ENCODE results near the gene ZNF598. TPM values are rescaled to one million over a fixed set of nuclear protein-coding genes. Genes with fewer than 3 reads are reported as not detected.

ZNF598 gene
- total and polyA plus RNA-seq, 2 of the 13 experiments (the other 11 are each of a cell fraction or from before 2014, with no cell fraction given), result 13.5 to 14.2 TPM

DNA sequence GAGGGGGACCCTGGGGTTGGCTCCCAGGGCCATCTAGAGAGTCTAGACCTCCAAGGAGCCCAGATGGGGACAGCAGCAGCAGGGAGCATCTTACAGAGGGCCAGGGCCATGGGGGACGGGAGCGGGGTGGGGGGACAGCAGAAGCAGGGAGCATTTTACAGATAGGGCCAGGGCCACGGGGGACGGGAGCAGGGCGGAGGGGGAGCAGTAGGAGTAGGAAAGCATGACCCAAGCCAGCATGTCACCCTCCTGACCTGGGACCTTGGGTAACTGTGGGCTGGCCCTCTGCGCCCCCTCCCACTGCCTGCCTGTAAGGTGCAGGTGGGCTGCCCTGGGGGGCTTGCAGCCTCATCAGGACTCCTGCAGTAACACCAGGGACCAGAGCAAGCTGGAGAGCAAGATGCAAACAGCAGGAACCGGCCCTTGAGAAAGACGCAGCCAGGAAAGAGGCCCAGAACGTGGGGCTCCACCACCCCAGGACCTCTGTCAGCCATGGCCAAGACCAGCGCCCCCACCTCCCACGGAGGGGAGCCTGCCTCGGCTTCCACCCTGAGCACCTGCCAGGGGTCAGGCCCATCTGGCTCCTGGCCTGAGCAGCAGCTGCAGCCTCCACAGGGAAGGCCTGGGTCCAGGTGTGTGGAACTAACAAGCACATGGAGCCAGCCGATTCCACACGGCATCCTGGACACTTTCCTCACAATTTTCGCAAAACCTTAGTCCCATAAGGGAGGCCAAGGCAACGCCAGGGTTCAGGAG lies 2.4 kb downstream of the ZNF598 start:
- ChIA-PET POLR2A (interaction anchor here (1.0 to 2.1 kb wide), 6 partner anchors 17 to 243 kb away, joined by 3 to 16 read pairs (median 6); partner anchors contain the start of genes RPS2 and TRAF7), CTCF (ENCODE audit: low intra/inter-chr PET ratio, low total read pairs) (no interaction called here)
- Histone ChIP-seq H3K36me3 (replicated peaks in 1 of 2; ENCODE audit: control insufficient read depth in 1 of 2, insufficient read depth in 2 of 2, low read length in 2 of 2) (peaks cover 4 to 12% of the 10 kb centered on the region in 2 experiments; a peak in 2 of 5 replicates), H3K27ac (ENCODE audit: extremely low read length, insufficient read depth, low read length) (no peak overlapping the region), H2AFZ (ENCODE audit: low read length) (no peak overlapping the region), H3K27me3 (ENCODE audit: control insufficient read depth in 1 of 2, insufficient read depth in 2 of 2, low read length in 2 of 2) (no peaks in the 10 kb centered on the region), H3K9me3 (ENCODE audit: low read length) (no peaks in the 10 kb centered on the region), H3K9ac (ENCODE audit: insufficient read depth, low read depth, low read length) (peak overlapping the region; percentile 93; the same call in 1 of the 2 replicates), H3K4me1 (ENCODE audit: insufficient read depth, low read length) (peaks cover 66% of the 10 kb centered on the region), H3K4me3 (replicated peaks in 1 of 3; ENCODE audit: insufficient read depth in 1 of 3, low read depth in 2 of 3, low read length in 3 of 3) (peak overlapping the region in 2 of 3 experiments; percentile 76 to 79; a peak in 5 of 6 replicates), H4K20me1 (ENCODE audit: insufficient read depth, low read length) (peaks cover 18% of the 10 kb centered on the region; the same call in 1 of the 2 replicates), H3K4me2 (ENCODE audit: low read depth, low read length) (peak overlapping the region; percentile 83), H3K79me2 (ENCODE audit: insufficient read depth, low read length) (peaks cover 52% of the 10 kb centered on the region)
- intact Hi-C loops (cut with micrococcal nuclease; ENCODE audit: unreplicated experiment) (no loop called here), in situ Hi-C loops (cut with HindIII; ENCODE audit: extremely low pct_ligation_motif_present, low pct_unique_long_range_greater_than_20kb) (no loop called here)
- BruUV-seq (replicated peaks), result no TSS peak
- FAIRE-seq, result no peak
- no peak for TF ChIP-seq ZFY (CRISPR knock-in tag; IDR thresholded peaks at IDR 0.05)
- no peak for TF ChIP-seq MAFF (IDR thresholded peaks at IDR 0.05; ENCODE audit: low read depth, low read length)
- TF ChIP-seq RBFOX2 (IDR thresholded peaks at IDR 0.05; ENCODE audit: low read depth, low read length), result 0 out of 2 replicates have a peak, but pooled peaks have one; percentile 30
- TF ChIP-seq, protein P1, sequence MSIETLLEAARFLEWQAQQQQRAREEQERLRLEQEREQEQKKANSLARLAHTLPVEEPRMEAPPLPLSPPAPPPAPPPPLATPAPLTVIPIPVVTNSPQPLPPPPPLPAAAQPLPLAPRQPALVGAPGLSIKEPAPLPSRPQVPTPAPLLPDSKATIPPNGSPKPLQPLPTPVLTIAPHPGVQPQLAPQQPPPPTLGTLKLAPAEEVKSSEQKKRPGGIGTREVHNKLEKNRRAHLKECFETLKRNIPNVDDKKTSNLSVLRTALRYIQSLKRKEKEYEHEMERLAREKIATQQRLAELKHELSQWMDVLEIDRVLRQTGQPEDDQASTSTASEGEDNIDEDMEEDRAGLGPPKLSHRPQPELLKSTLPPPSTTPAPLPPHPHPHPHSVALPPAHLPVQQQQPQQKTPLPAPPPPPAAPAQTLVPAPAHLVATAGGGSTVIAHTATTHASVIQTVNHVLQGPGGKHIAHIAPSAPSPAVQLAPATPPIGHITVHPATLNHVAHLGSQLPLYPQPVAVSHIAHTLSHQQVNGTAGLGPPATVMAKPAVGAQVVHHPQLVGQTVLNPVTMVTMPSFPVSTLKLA (IDR thresholded peaks at IDR 0.05), result peak; percentile 71
- ATAC-seq, result no peak
- WGBS (ENCODE audit: low lambda C conversion rate), result 88% methylated on average over 9 of the region's 16 CpGs
- DNase-seq (ENCODE audit: low spot score), result no peak

DNA sequence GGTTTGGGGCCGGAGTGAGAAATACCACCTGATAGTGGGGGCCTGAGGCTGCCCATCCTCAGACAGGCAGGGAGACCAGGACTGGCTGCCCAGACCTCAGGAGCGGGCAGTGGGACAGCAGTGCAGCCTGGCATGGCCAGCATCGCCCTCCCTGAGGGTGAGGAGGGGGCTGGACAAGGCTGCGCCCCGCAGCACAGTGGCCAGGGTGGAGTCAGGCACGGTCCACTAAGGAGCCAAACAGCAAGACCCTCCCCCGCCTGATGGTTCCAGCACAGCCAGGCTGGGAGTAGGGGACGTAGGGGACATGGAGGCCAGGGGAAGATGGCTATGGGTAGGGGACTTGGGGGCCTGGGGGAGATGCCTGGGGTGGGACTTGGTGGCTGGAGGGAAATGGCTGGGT lies 3.3 kb downstream of the ZNF598 start:
- H3K27me3 ChIP-seq (ENCODE audit: control insufficient read depth in 1 of 2, insufficient read depth in 2 of 2, low read length in 2 of 2), result no peaks in the 10 kb centered on the region
- no peak overlapping the region for H3K4me2 ChIP-seq (ENCODE audit: low read depth, low read length)
- intact Hi-C loops (cut with micrococcal nuclease; ENCODE audit: unreplicated experiment) (no loop called here), in situ Hi-C loops (cut with HindIII; ENCODE audit: extremely low pct_ligation_motif_present, low pct_unique_long_range_greater_than_20kb) (no loop called here)
- no peak for TF ChIP-seq RFX3 (CRISPR knock-in tag; IDR thresholded peaks at IDR 0.05)
- TF ChIP-seq ZNF510 (CRISPR knock-in tag; IDR thresholded peaks at IDR 0.05; ENCODE audit: low read depth), result no peak
- no peak for TF ChIP-seq JUNB (CRISPR knock-in tag; IDR thresholded peaks at IDR 0.05; ENCODE audit: borderline replicate concordance)
- TF ChIP-seq ZNF256 (CRISPR knock-in tag; conservative IDR thresholded peaks at IDR 0.05), result no peak
- TF ChIP-seq POLR2A (IDR thresholded peaks at IDR 0.05; ENCODE audit: insufficient read depth in 1 of 2, low read depth in 2 of 2, low read length in 2 of 2), result no peak
- TF ChIP-seq ZSCAN29 (CRISPR knock-in tag; conservative IDR thresholded peaks at IDR 0.05), result no peak
- TF ChIP-seq HNRNPUL1 (IDR thresholded peaks at IDR 0.05; ENCODE audit: low read depth, low read length), result no peak
- ChIA-PET POLR2A (no interaction called here), CTCF (ENCODE audit: low intra/inter-chr PET ratio, low total read pairs) (no interaction called here)
- H2AFZ ChIP-seq (ENCODE audit: low read length), result no peak overlapping the region
- no peak overlapping the region for H3K4me3 ChIP-seq (replicated peaks in 1 of 3; ENCODE audit: insufficient read depth in 1 of 3, low read depth in 2 of 3, low read length in 3 of 3)
- no peaks in the 10 kb centered on the region for H3K9me3 ChIP-seq (ENCODE audit: low read length)
- FAIRE-seq (no peak), DNase-seq (ENCODE audit: low spot score) (no peak), ATAC-seq (no peak)
- peaks cover 52% of the 10 kb centered on the region for H3K79me2 ChIP-seq (ENCODE audit: insufficient read depth, low read length)
- 95% methylated on average over 7 of the region's 8 CpGs for WGBS (ENCODE audit: low lambda C conversion rate)
- H3K4me1 ChIP-seq (ENCODE audit: insufficient read depth, low read length), result peaks cover 57% of the 10 kb centered on the region
- H3K9ac ChIP-seq (ENCODE audit: insufficient read depth, low read depth, low read length), result no peak overlapping the region
- H4K20me1 ChIP-seq (ENCODE audit: insufficient read depth, low read length), result peaks cover 18% of the 10 kb centered on the region; the same call in 1 of the 2 replicates
- peaks cover 11 to 22% of the 10 kb centered on the region in 2 experiments; a peak in 4 of 5 replicates for H3K36me3 ChIP-seq (replicated peaks in 1 of 2; ENCODE audit: control insufficient read depth in 1 of 2, insufficient read depth in 2 of 2, low read length in 2 of 2)
- no TSS peak for BruUV-seq (replicated peaks)
- H3K27ac ChIP-seq (ENCODE audit: extremely low read length, insufficient read depth, low read length), result no peak overlapping the region

Data from HepG2 (cell line).